ENCODE results near the gene TMEM222. TPM values are rescaled to one million over a fixed set of nuclear protein-coding genes. Genes with fewer than 3 reads are reported as not detected.

The TMEM222 gene
- polyA plus RNA-seq, 1 donor (not counting 4 experiments of a cell fraction or from before 2014, with no cell fraction given) = 23.7 TPM

DNA sequence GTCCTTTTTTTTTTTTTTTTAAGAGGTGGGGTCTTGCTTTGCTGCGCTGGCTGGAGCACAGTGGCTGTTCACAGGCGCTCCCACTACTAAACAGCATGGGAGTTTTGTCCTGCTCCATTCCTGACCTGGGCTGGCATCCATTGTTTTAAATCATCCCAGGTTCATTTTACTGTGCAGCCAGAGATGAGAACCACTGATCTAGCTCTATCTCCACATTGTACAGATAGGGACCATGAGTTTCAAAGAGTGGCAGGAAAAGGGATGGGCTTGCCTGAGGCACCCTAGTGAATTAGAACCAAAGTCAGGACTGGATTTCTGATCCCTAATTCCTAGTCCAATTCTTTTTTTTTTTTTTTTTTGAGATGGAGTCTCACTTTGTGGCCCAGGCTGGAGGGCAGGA lies 7.2 kb upstream of the TMEM222 start:
- dilution Hi-C loops (cut with MboI; ENCODE audit: extremely low pct_ligation_motif_present, low sequenced_read_pairs) = no loop called here
- H3K4me1 ChIP-seq (ENCODE audit: control insufficient read depth, extremely low read depth, insufficient read depth, low read length) = no peaks in the 10 kb centered on the region
- H3K36me3 ChIP-seq (ENCODE audit: control insufficient read depth in 2 of 2, extremely low read depth in 1 of 2, insufficient read depth in 2 of 2, low read length in 2 of 2) = no peaks in the 10 kb centered on the region
- H3K9me3 ChIP-seq (ENCODE audit: control insufficient read depth, low read depth, low read length) = no peaks in the 10 kb centered on the region
- no peaks in the 10 kb centered on the region for H4K20me1 ChIP-seq (ENCODE audit: control insufficient read depth, extremely low read depth, insufficient read depth, low read length)
- H3K9me1 ChIP-seq (ENCODE audit: control insufficient read depth, extremely low read depth, insufficient read depth, low read length) = no peaks in the 10 kb centered on the region
- FAIRE-seq (no peak), DNase-seq (ENCODE audit: low read depth, low spot score) (no peak)
- H3K27me3 ChIP-seq (ENCODE audit: control insufficient read depth, extremely low read depth, insufficient read depth, low read length) = no peaks in the 10 kb centered on the region
- H2AFZ ChIP-seq (ENCODE audit: control insufficient read depth, low read length) = no peak overlapping the region
- no peak overlapping the region for H3K9ac ChIP-seq (ENCODE audit: control insufficient read depth, extremely low read depth, insufficient read depth, low read length)
- H3K79me2 ChIP-seq (ENCODE audit: control insufficient read depth, insufficient read depth, low read length) = no peaks in the 10 kb centered on the region
- H3K4me3 ChIP-seq (ENCODE audit: control insufficient read depth in 2 of 3, extremely low read depth in 1 of 3, insufficient read depth in 2 of 3, low read depth in 1 of 3, low read length in 3 of 3) = no peak overlapping the region
- no peak overlapping the region for H3K4me2 ChIP-seq (ENCODE audit: control insufficient read depth, extremely low read depth, insufficient read depth, low read depth, low read length)
- no peak overlapping the region for H3K27ac ChIP-seq (ENCODE audit: control insufficient read depth, insufficient read depth, low read length)
- no peak for TF ChIP-seq EZH2 (IDR thresholded peaks at IDR 0.05; ENCODE audit: low read length)
- TF ChIP-seq, protein P1, sequence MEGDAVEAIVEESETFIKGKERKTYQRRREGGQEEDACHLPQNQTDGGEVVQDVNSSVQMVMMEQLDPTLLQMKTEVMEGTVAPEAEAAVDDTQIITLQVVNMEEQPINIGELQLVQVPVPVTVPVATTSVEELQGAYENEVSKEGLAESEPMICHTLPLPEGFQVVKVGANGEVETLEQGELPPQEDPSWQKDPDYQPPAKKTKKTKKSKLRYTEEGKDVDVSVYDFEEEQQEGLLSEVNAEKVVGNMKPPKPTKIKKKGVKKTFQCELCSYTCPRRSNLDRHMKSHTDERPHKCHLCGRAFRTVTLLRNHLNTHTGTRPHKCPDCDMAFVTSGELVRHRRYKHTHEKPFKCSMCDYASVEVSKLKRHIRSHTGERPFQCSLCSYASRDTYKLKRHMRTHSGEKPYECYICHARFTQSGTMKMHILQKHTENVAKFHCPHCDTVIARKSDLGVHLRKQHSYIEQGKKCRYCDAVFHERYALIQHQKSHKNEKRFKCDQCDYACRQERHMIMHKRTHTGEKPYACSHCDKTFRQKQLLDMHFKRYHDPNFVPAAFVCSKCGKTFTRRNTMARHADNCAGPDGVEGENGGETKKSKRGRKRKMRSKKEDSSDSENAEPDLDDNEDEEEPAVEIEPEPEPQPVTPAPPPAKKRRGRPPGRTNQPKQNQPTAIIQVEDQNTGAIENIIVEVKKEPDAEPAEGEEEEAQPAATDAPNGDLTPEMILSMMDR (optimal IDR thresholded peaks at IDR 0.05 in 1 of 3, IDR thresholded peaks at IDR 0.05 in 1 of 3, conservative IDR thresholded peaks at IDR 0.05 in 1 of 3; ENCODE audit: extremely low read depth in 1 of 3, insufficient read depth in 2 of 3, low read length in 3 of 3) = no peak

DNA sequence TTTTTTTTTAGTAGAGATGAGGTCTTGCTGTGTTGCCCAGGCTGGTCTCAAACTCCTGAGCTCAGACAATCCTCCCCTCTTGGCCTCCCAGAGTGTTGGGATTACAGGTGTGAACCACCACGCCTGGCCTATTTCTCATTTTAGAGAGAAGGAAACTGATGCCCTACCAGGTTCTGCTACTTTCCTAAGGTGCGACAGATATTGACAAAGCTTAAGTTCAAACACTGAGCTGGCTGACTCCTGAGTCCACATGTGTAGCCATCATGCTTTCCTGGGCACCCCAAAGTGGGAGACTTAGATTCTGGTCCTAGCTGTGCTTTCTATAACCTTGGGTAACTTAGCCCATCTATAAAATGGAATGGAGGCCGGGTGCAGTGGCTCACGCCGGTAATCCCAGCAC lies 5.1 kb upstream of the TMEM222 start:
- H3K79me2 ChIP-seq (ENCODE audit: control insufficient read depth, insufficient read depth, low read length) = no peaks in the 10 kb centered on the region
- no peak overlapping the region for H3K9ac ChIP-seq (ENCODE audit: control insufficient read depth, extremely low read depth, insufficient read depth, low read length)
- DNase-seq (ENCODE audit: low read depth, low spot score) (no peak), FAIRE-seq (no peak)
- no peaks in the 10 kb centered on the region for H3K9me3 ChIP-seq (ENCODE audit: control insufficient read depth, low read depth, low read length)
- no peaks in the 10 kb centered on the region for H4K20me1 ChIP-seq (ENCODE audit: control insufficient read depth, extremely low read depth, insufficient read depth, low read length)
- H3K4me3 ChIP-seq (ENCODE audit: control insufficient read depth in 2 of 3, extremely low read depth in 1 of 3, insufficient read depth in 2 of 3, low read depth in 1 of 3, low read length in 3 of 3) = no peak overlapping the region
- H3K9me1 ChIP-seq (ENCODE audit: control insufficient read depth, extremely low read depth, insufficient read depth, low read length) = no peaks in the 10 kb centered on the region
- H3K4me1 ChIP-seq (ENCODE audit: control insufficient read depth, extremely low read depth, insufficient read depth, low read length) = peaks cover 3% of the 10 kb centered on the region
- H3K27ac ChIP-seq (ENCODE audit: control insufficient read depth, insufficient read depth, low read length) = no peak overlapping the region
- dilution Hi-C loops (cut with MboI; ENCODE audit: extremely low pct_ligation_motif_present, low sequenced_read_pairs) = no loop called here
- H3K27me3 ChIP-seq (ENCODE audit: control insufficient read depth, extremely low read depth, insufficient read depth, low read length) = no peaks in the 10 kb centered on the region
- TF ChIP-seq, protein P1 (optimal IDR thresholded peaks at IDR 0.05 in 1 of 3, IDR thresholded peaks at IDR 0.05 in 1 of 3, conservative IDR thresholded peaks at IDR 0.05 in 1 of 3; ENCODE audit: extremely low read depth in 1 of 3, insufficient read depth in 2 of 3, low read length in 3 of 3) = no peak
- no peak for TF ChIP-seq EZH2 (IDR thresholded peaks at IDR 0.05; ENCODE audit: low read length)
- H3K36me3 ChIP-seq (ENCODE audit: control insufficient read depth in 2 of 2, extremely low read depth in 1 of 2, insufficient read depth in 2 of 2, low read length in 2 of 2) = no peaks in the 10 kb centered on the region
- H3K4me2 ChIP-seq (ENCODE audit: control insufficient read depth, extremely low read depth, insufficient read depth, low read depth, low read length) = no peak overlapping the region
- no peak overlapping the region for H2AFZ ChIP-seq (ENCODE audit: control insufficient read depth, low read length)

Data from keratinocyte (primary cell).